KMS-11 (cell line): ENCODE results near the gene PTP4A2.

ENCODE experiments used
- H2AFZ ChIP-seq: fragments of 200-600 bp; sonication (generic); 2 replicates; pipeline ENCODE4 v1.6.1; 2016; ENCODE audit warnings: antibody characterized with exemption, mixed run types, low read depth
- H3K27ac ChIP-seq: fragments of 200-600 bp; sonication (generic); 2 replicates; pipeline ENCODE4 v1.6.1; 2016; ENCODE audit warnings: mild to moderate bottlenecking, mixed run types
- H3K27me3 ChIP-seq: fragments of 200-600 bp; sonication (generic); 2 replicates; pipeline ENCODE4 v1.6.1; 2017; ENCODE audit warnings: mild to moderate bottlenecking, low read depth, mixed run types, moderate library complexity; ENCODE audit not compliant: insufficient read depth
- H3K36me3 ChIP-seq: fragments of 200-600 bp; sonication (generic); 2 replicates; pipeline ENCODE4 v1.6.1; 2017; ENCODE audit warnings: mild to moderate bottlenecking, mixed run types; ENCODE audit not compliant: insufficient read depth
- H3K4me1 ChIP-seq: fragments of 200-600 bp; sonication (generic); 2 replicates; pipeline ENCODE4 v1.6.1; 2016; ENCODE audit warnings: mild to moderate bottlenecking, low read depth, mixed run types; ENCODE audit not compliant: poor library complexity, severe bottlenecking
- H3K4me2 ChIP-seq: fragments of 200-600 bp; sonication (generic); 2 replicates; pipeline ENCODE4 v1.7.0; 2016; ENCODE audit warnings: mild to moderate bottlenecking, mixed run types
- H3K4me3 ChIP-seq: fragments of 200-600 bp; sonication (generic); IDR thresholded peaks from 2 replicates; pipeline ENCODE4 v1.6.1; 2017; ENCODE audit warnings: low read depth, low read length, mixed read lengths; ENCODE audit not compliant: insufficient read depth
- H3K79me2 ChIP-seq: fragments of 200-600 bp; sonication (generic); 2 replicates; pipeline ENCODE4 v1.6.1; 2016; ENCODE audit warnings: low read depth, mixed run types; ENCODE audit not compliant: insufficient read depth
- H3K9ac ChIP-seq: fragments of 200-600 bp; sonication (generic); 2 replicates; pipeline ENCODE4 v1.6.1; 2016; ENCODE audit warnings: mild to moderate bottlenecking, mixed run types
- H4K20me1 ChIP-seq: fragments of 200-600 bp; sonication (generic); 2 replicates; pipeline ENCODE4 v1.6.1; 2016; ENCODE audit warnings: mild to moderate bottlenecking, mixed run types; ENCODE audit not compliant: insufficient read depth
- CTCF ChIP-seq: fragments of 200-600 bp; sonication (generic); conservative IDR thresholded peaks from 2 replicates; pipeline ENCODE4 v1.6.1; 2017; ENCODE audit warnings: low read depth, mild to moderate bottlenecking, antibody characterized with exemption, low read length, moderate library complexity, mixed read lengths

The PTP4A2 gene

DNA sequence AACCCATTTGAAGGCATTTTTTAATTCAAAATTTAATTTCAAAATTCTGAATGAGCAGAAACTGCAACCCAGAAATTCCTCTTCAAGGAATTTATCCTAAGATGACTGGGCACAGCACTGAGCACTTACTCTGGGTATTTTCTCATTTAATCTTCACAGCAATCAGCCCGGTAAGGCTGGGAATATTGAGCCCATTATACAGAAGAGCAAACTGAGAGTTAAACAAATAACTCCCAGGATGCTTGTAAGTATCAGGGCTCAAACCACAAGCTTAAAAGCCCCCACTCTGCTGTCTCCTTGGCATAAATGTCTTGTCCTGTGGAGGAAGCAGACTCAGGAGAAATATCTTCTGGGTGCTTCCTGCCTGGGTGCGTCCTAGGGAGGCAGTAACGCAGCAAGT lies 69.3 kb downstream of the PTP4A2 start:
- no peaks in the 10 kb centered on the region for H3K79me2 ChIP-seq
- H3K4me1 ChIP-seq = no peaks in the 10 kb centered on the region
- no peak for TF ChIP-seq CTCF
- H3K27me3 ChIP-seq = no peaks in the 10 kb centered on the region
- no peaks in the 10 kb centered on the region for H3K36me3 ChIP-seq
- no peak overlapping the region for H3K4me3 ChIP-seq
- no peak overlapping the region for H3K4me2 ChIP-seq
- no peak overlapping the region for H2AFZ ChIP-seq
- no peaks in the 10 kb centered on the region for H4K20me1 ChIP-seq
- no peak overlapping the region for H3K27ac ChIP-seq
- H3K9ac ChIP-seq = no peak overlapping the region

GRCh38 chr1:31867546-31867945 lies 70.6 kb downstream of the PTP4A2 start:
- H3K79me2 ChIP-seq = no peaks in the 10 kb centered on the region
- H4K20me1 ChIP-seq = no peaks in the 10 kb centered on the region
- H3K27ac ChIP-seq = no peak overlapping the region
- no peak overlapping the region for H3K9ac ChIP-seq
- no peaks in the 10 kb centered on the region for H3K4me1 ChIP-seq
- H3K4me3 ChIP-seq = no peak overlapping the region
- no peaks in the 10 kb centered on the region for H3K36me3 ChIP-seq
- no peak for TF ChIP-seq CTCF
- H3K4me2 ChIP-seq = no peak overlapping the region
- H2AFZ ChIP-seq = no peak overlapping the region
- H3K27me3 ChIP-seq = no peaks in the 10 kb centered on the region

GRCh38 chr1:31866450-31867032 lies 71.6 kb downstream of the PTP4A2 start:
- no peaks in the 10 kb centered on the region for H3K27me3 ChIP-seq
- no peak overlapping the region for H3K4me3 ChIP-seq
- no peaks in the 10 kb centered on the region for H3K36me3 ChIP-seq
- H3K4me2 ChIP-seq = no peak overlapping the region
- no peaks in the 10 kb centered on the region for H3K4me1 ChIP-seq
- no peaks in the 10 kb centered on the region for H3K79me2 ChIP-seq
- H3K27ac ChIP-seq = no peak overlapping the region
- no peak overlapping the region for H3K9ac ChIP-seq
- no peak for TF ChIP-seq CTCF
- H2AFZ ChIP-seq = no peak overlapping the region
- no peaks in the 10 kb centered on the region for H4K20me1 ChIP-seq

DNA sequence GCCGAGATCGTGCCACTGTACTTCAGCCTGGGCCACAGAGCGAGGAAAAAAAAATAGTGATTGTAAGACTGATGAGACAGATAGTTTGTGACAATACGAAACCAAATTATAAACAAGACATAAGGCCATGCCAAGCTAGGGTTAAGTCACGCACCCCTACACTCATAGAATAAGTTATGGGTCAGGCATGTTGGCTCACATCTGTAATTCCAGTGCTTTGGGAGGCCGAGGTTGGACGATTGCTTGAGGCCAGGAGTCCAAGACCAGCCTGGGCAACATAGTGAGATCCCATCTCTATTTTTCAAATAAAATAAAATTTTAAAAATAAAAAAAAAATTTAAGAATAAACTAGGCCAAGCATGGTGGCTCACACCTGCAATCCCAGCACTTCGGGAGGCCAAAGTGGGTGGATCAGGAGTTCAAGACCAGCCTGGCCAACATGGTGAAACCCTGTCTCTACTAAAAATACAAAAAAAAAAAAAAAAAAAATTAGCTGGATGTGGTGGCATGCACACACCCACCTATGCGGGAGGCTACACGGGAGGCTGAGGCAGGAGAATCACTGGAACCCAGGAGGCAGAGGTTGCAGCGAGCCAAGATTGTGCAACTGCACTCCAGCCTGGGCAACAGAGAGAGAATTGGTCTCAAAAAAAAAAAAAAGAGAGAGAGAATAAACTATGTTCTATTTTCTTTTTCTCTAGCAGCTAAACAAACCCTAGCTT lies 72.3 kb downstream of the PTP4A2 start:
- no peaks in the 10 kb centered on the region for H3K79me2 ChIP-seq
- no peaks in the 10 kb centered on the region for H3K27me3 ChIP-seq
- H2AFZ ChIP-seq = no peak overlapping the region
- no peak for TF ChIP-seq CTCF
- no peaks in the 10 kb centered on the region for H3K4me1 ChIP-seq
- no peak overlapping the region for H3K4me2 ChIP-seq
- H4K20me1 ChIP-seq = no peaks in the 10 kb centered on the region
- no peak overlapping the region for H3K27ac ChIP-seq
- no peak overlapping the region for H3K9ac ChIP-seq
- no peaks in the 10 kb centered on the region for H3K36me3 ChIP-seq
- H3K4me3 ChIP-seq = no peak overlapping the region
